Loucy (cell line): ENCODE measurements around the gene SUGP2.

Source experiments
- H2AFZ ChIP-seq: fragments of 200-600 bp; sonication (generic); 2 replicates; pipeline ENCODE4 v1.6.0; 2016; ENCODE audit warnings: antibody characterized with exemption, mild to moderate bottlenecking, low read length, moderate library complexity
- H3F3A ChIP-seq: fragments of 200-600 bp; 2 replicates; pipeline ENCODE4 v1.6.0; 2016; ENCODE audit warnings: antibody characterized with exemption, low read depth, mild to moderate bottlenecking
- H3K27me3 ChIP-seq: fragments of 200-600 bp; sonication (generic); 2 replicates; pipeline ENCODE4 v1.6.1; 2014; ENCODE audit warnings: low read length, mild to moderate bottlenecking; ENCODE audit not compliant: insufficient read depth, poor library complexity, severe bottlenecking
- H3K36me3 ChIP-seq: fragments of 200-600 bp; sonication (generic); 2 replicates; pipeline ENCODE4 v1.6.1; 2016; ENCODE audit warnings: low read length; ENCODE audit not compliant: insufficient read depth
- H3K4me1 ChIP-seq: fragments of 200-600 bp; sonication (generic); 2 replicates; pipeline ENCODE4 v1.5.1; 2014; ENCODE audit warnings: low read length, mild to moderate bottlenecking; ENCODE audit not compliant: insufficient read depth, poor library complexity, severe bottlenecking
- H3K4me2 ChIP-seq: fragments of 200-600 bp; sonication (generic); 2 replicates; pipeline ENCODE4 v1.6.0; 2014; ENCODE audit warnings: antibody characterized with exemption, low read length, low read depth, mild to moderate bottlenecking; ENCODE audit not compliant: poor library complexity, severe bottlenecking
- H3K4me3 ChIP-seq: fragments of 200-600 bp; sonication (generic); 2 replicates; pipeline ENCODE4 v1.5.1; 2014; ENCODE audit warnings: low read length, mild to moderate bottlenecking, mixed read lengths; ENCODE audit not compliant: poor library complexity, severe bottlenecking
- H3K79me2 ChIP-seq: fragments of 200-600 bp; sonication (generic); 2 replicates; pipeline ENCODE4 v1.6.1; 2014; ENCODE audit warnings: low read length; ENCODE audit not compliant: insufficient read depth
- H3K9ac ChIP-seq: fragments of 200-600 bp; sonication (generic); 2 replicates; pipeline ENCODE4 v1.6.0; 2014; ENCODE audit warnings: mild to moderate bottlenecking, low read depth, low read length, moderate library complexity; ENCODE audit not compliant: poor library complexity, severe bottlenecking
- H3K9me2 ChIP-seq: fragments of 200-600 bp; sonication (generic); replicated peaks from 2 replicates; pipeline ENCODE4 v1.6.1; 2016; ENCODE audit warnings: low read depth, low read length, mixed read lengths
- H3K9me3 ChIP-seq: fragments of 200-600 bp; sonication (generic); 2 replicates; pipeline ENCODE4 v1.6.1; 2014; ENCODE audit warnings: mild to moderate bottlenecking, antibody characterized with exemption, low read length, low read depth; ENCODE audit not compliant: insufficient read depth
- H4K20me1 ChIP-seq: fragments of 200-600 bp; sonication (generic); 2 replicates; pipeline ENCODE4 v1.6.0; 2014; ENCODE audit warnings: antibody characterized with exemption, low read length, mild to moderate bottlenecking; ENCODE audit not compliant: insufficient read depth, poor library complexity, severe bottlenecking
- CTCF ChIP-seq: fragments of 200-600 bp; sonication (generic); conservative IDR thresholded peaks from 2 replicates; pipeline ENCODE4 v1.5.1; 2014; ENCODE audit warnings: mild to moderate bottlenecking, antibody characterized with exemption, low read length
- EZH2phosphoT487 ChIP-seq: fragments of 200-600 bp; IDR thresholded peaks from 2 replicates; pipeline ENCODE4 v1.6.1; 2018; ENCODE audit warnings: antibody characterized with exemption, mild to moderate bottlenecking, moderate library complexity, borderline replicate concordance

SUGP2 gene

GRCh38 chr19:19068659-19069654 is 35.6 kb upstream of the SUGP2 start:
- no peaks in the 10 kb centered on the region for H3K36me3 ChIP-seq
- H2AFZ ChIP-seq = no peak overlapping the region
- peaks cover 3% of the 10 kb centered on the region for H4K20me1 ChIP-seq
- H3K4me1 ChIP-seq = peaks cover 34% of the 10 kb centered on the region
- no peak for TF ChIP-seq CTCF
- no peak for TF ChIP-seq EZH2phosphoT487
- no peaks in the 10 kb centered on the region for H3K9me2 ChIP-seq
- no peaks in the 10 kb centered on the region for H3K9me3 ChIP-seq
- H3K9ac ChIP-seq = peak overlapping the region; percentile 52
- H3K4me2 ChIP-seq = peak overlapping the region; percentile 33
- no peaks in the 10 kb centered on the region for H3K27me3 ChIP-seq
- 0 out of 2 replicates have a peak, but pooled peaks cover 4% of the 10 kb centered on the region for H3F3A ChIP-seq
- H3K79me2 ChIP-seq = peaks cover 39% of the 10 kb centered on the region
- H3K4me3 ChIP-seq = no peak overlapping the region

- Histone ChIP-seq H2AFZ (no peak overlapping the region), H3F3A (0 out of 2 replicates have a peak, but pooled peaks cover 4% of the 10 kb centered on the region), H3K4me3 (peak overlapping the region; percentile 31), H3K9me2 (no peaks in the 10 kb centered on the region), H3K4me2 (peak overlapping the region; percentile 35), H4K20me1 (peaks cover 3% of the 10 kb centered on the region), H3K27me3 (no peaks in the 10 kb centered on the region), H3K36me3 (no peaks in the 10 kb centered on the region), H3K79me2 (peaks cover 36% of the 10 kb centered on the region), H3K4me1 (peaks cover 40% of the 10 kb centered on the region), H3K9ac (no peak overlapping the region), H3K9me3 (no peaks in the 10 kb centered on the region)
- no peak for TF ChIP-seq CTCF
- TF ChIP-seq EZH2phosphoT487 = no peak
These were observed 34.2 kb upstream of the SUGP2 start for GRCh38 chr19:19067276-19068072.

- Histone ChIP-seq H3K9ac (peak overlapping the region; percentile 84), H3K9me2 (no peaks in the 10 kb centered on the region), H2AFZ (peak overlapping the region; percentile 68), H3K27me3 (no peaks in the 10 kb centered on the region), H3K4me2 (peak overlapping the region; percentile 94), H3K36me3 (no peaks in the 10 kb centered on the region), H3F3A (0 out of 2 replicates have a peak, but pooled peaks cover 4% of the 10 kb centered on the region), H3K9me3 (no peaks in the 10 kb centered on the region), H3K4me3 (peak overlapping the region; percentile 83), H4K20me1 (peaks cover 3% of the 10 kb centered on the region), H3K4me1 (peaks cover 53% of the 10 kb centered on the region), H3K79me2 (peaks cover 36% of the 10 kb centered on the region)
- TF ChIP-seq CTCF (no peak), EZH2phosphoT487 (no peak)
These were observed 31.8 kb upstream of the SUGP2 start for GRCh38 chr19:19064811-19065745.
